HG03575 (cell line): Measurements from ENCODE around the gene CHML.

Source experiments
- ATAC-seq: cut with Tn5 transposase; IDR thresholded peaks from one replicate; pipeline ENCODE4 v1.9.1; 2021; ENCODE audit not compliant: unreplicated experiment, insufficient number of reproducible peaks, low FRiP score; ENCODE audit errors: extremely low read depth

Gene CHML

DNA sequence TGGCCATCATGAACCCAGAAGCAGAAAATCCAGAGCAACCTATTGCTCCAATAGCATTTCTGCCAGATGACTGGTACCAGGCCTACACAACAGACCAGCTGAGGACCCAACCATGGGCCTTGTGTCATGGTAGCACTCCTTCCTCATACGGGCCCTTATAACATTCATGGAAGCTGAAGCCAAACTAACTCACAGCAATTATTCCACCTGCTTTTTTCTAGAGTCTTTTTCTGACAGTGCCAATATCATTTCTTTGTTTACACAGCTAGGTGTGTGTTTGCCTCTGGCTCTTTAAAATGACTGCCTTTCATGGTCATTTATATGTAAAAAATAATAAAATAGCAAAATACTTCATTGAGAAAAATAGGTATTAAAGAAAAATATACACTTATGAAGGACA lies 8.0 kb upstream of the CHML start:
- no peak for ATAC-seq

DNA sequence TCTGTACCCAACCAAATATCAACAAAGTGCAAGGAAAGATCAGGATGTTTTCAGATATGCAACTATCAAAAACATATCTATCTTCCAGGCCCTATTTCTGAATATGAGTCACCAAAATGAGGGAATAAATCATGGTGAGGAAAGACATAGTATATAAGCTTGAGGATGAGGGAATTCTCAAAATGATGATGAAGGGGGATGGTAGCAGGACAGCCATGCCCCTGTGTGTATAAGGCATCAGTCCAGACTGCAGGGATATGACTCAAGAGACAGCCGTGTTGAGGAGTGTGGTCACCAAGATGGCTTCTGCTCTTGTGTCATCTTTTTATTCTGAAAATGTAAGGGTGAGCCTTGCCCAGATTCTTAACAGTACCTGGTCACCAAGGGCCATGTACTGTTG lies 7.5 kb upstream of the CHML start:
- ATAC-seq, result no peak

DNA sequence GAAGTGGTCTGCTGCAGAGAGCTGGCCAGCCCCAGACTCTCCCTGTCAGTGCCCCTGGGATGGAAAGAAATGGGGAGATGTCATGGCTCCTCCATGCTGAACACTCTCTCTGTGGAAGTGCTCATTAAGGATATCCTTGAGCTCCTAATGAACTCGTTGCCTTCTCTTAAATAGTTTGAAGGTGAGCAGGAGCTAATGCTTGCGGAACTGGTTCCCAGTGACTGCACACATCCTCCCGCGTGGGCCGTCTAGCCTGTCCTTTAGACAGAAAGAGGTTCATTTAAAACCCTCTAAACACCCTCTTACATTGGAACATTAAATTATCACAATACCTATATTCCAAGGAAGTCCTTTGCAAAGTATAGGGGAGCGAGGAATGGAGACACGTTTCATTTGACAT lies 6.0 kb upstream of the CHML start:
- ATAC-seq, result no peak

DNA sequence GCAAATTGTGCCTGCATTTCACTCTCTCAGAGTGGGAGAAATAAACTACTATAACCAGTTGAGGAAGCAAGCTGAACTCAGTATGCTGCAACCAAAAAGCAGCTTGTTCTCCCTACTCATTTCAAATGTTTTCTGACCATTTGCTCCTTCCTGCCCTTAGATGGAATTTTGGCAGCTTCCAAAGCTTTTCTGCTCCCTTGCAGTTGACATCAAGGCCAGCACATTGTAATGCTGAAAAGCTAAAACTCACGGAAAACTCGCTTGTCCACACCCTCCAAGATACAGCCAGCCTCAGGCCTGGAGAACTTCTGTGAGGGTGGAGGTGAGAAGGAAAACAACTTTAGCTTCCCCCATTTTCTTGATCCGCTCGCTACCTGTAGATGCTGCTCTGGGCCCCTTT lies 5.0 kb upstream of the CHML start:
- no peak for ATAC-seq

DNA sequence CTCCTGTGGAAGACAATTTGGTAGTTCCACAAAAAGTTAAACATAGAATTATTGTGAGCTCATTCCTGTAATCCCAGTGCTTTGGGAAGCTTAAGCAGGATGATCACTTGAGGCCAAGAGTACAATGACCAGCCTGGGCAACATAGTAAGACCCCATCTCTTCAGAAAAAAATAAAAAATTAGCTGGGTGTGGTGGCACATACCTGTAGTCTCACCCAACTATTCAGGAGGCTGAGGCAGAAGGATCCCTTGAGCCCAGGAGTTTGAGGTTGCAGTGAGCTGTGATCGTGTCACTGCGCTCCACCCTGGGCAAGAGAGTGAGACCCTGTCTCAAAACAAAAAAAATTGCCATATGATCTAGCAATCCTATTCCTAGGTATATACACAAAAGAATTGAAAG lies 4.1 kb upstream of the CHML start:
- ATAC-seq, result no peak

- ATAC-seq, result no peak
These were observed 2.4 kb upstream of the CHML start for GRCh38 chr1:241642593-241642944.

- ATAC-seq, result no peak
These were observed 1.8 kb upstream of the CHML start for GRCh38 chr1:241641773-241642592.

- ATAC-seq, result no peak
These were observed 876 bp upstream of the CHML start for GRCh38 chr1:241640867-241641622.

GRCh38 chr1:241639623-241640148 lies 483 bp downstream of the CHML start:
- peak; percentile 18 for ATAC-seq

- no peak for ATAC-seq
These were observed 1.1 kb downstream of the CHML start for GRCh38 chr1:241638909-241639622.

DNA sequence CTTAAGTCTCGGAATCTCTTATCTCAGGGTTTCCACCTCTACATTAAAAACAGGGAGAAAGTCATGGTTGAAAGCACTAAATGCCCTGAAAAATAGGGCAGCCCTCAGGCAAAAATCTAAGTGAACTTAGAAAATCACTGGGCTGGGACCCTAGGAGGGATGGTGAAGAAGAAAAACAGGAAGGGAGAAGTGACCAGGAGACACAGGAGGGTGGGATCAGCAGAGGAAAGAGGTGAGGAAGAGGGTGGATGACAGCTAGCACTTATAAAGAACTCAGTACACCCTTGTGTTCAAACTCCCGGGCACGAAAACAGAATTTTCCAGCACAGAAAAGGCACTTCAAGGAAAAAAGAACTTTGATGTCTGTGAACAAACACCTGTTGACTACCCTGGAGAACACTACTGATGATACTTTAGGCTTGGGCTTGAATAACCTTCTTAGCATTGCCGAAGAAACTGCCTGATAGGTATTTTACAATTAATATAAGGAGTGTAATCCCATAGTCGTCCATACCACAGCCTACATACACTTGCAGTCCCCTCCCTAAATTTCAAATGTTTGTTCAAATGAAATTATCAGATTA lies 2.0 kb downstream of the CHML start:
- ATAC-seq, result no peak

- no peak for ATAC-seq
These were observed 2.6 kb downstream of the CHML start for GRCh38 chr1:241637604-241638003.

- ATAC-seq, result no peak
These were observed 3.1 kb downstream of the CHML start for GRCh38 chr1:241637046-241637590.

GRCh38 chr1:241636291-241636690 lies 3.9 kb downstream of the CHML start:
- ATAC-seq, result no peak

- no peak for ATAC-seq
These were observed 4.5 kb downstream of the CHML start for GRCh38 chr1:241635556-241636152.

DNA sequence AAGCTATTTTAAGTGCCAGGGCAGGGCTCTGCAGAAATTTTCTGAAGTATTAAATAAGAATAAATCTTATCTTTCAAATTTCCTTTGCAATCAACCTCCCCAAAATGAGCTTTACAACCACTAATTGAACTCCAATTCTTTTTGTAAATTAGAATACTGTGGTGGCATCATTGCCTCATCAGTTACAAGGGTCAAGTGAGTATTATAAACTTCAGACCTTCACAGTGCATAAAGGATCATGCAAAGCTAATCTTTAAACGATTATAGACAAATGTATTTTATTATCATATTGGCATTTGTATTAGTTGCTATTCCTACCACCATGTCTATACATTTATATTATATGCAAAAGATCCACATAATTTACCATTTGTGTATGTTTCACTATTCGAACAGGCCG lies 7.2 kb downstream of the CHML start:
- no peak for ATAC-seq

DNA sequence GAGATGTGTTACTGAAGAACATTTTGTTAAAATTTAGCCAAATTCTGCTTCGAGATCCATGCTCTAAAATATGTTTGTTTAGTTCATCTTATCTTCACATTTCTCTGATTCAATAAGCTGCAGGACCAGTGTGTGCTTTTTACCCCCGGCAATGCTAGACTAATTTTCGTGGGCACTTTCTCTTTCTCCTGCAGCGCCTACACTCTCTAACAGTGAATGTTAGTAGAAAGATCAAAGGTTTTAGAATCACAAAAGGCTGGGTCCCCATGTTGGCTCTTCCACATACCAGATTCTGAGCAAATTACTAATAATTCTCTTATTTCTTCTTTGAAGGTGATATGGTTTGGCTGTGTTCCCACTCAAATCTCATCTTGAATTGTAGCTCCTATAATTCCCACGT lies 8.5 kb downstream of the CHML start:
- ATAC-seq, result no peak

DNA sequence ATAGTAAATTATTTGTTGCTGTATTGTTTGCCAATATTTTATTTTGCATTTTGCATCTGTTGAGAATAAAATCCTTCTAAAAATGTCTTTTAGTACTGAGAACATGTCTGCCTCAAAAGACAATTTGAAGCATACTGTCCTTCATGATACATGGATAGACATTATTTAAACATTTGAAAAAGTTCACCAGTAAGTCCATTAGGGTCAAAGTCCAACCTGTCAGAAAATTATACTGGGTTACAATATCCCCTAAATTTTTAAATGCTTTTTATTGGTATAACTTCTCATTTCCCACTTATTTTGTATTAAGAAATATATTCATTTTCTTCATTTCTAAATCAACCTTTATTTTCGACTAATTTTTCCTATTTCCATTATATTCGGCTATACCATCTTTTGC lies 9.3 kb downstream of the CHML start:
- no peak for ATAC-seq

DNA sequence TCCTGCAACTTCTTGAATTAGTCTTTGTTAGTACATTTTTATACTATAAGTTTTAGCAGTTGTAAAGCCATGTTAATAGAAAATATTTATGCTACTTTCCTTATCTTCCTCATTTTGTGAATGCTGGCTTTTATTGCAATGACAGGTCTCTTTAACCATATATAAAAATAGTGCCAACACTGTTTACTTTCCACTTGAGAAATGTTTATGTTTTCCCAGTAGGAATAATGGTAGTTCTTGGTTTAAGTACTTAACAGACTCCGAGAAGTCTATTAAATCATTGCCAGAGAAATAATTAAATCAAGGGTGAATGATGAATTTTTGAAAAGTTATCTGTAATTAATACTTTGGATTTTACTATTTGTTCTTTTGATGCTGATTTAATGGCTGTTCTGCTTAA lies 9.7 kb downstream of the CHML start:
- no peak for ATAC-seq
